GM21576 (cell line): ENCODE results near the gene SKA2.
"Not testable (repeated sequence)": the region's sequence is repeated elsewhere in the genome, so short reads cannot be mapped to it uniquely, and the experiment has no call there.

ENCODE experiments used
- ATAC-seq: cut with Tn5 transposase; IDR thresholded peaks from one replicate; pipeline ENCODE4 v1.9.1; 2021; ENCODE audit warnings: mild to moderate bottlenecking, moderate library complexity; ENCODE audit not compliant: unreplicated experiment

The SKA2 gene

DNA sequence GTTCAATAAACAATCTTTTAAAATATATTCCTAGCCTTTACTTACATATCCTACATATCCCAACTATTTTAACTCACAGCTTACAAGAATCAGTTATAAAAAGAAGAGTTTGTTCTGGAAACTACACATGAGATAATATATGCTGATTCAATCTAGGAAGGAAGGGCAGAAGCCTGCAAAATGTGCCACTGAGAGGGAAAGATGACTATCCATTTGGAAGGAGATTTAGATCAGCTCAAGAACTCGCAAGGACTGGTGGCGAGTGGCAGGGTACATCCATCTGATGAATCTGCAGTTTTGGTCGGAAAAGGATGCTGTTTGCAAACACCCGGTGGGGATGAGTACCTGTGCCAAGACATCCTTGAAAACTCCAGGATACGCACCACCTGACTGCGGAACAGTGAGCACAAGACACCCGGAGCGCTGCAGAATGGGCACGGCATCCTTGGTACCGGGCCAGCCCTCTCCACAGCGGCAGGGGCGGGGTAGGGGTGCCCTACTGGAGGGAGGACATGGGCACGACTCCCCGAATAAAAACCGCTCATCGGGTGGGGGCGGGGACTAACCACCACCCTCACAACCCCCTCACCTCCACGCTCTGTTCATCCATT, 49.0 kb downstream of the SKA2 start:
- peak; percentile 25 for ATAC-seq

DNA sequence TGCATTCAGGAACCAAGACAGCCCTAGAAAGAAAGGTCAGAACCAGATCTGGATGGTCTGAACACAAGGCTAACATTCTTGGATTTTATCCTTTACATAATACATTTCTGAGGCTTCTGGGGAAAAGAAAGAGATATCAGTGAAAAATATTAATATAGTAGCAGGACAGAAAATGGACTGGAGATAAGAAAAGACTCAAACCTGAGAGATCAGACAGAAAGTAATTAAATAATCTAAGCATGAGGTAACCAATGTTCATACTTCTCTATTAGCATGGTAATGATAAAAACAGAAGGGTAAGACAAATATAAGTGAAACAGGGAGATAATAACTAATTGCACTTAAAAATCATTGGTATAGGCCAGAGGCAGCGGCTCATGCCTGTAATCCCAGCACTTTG, 53.8 kb downstream of the SKA2 start:
- no peak for ATAC-seq

DNA sequence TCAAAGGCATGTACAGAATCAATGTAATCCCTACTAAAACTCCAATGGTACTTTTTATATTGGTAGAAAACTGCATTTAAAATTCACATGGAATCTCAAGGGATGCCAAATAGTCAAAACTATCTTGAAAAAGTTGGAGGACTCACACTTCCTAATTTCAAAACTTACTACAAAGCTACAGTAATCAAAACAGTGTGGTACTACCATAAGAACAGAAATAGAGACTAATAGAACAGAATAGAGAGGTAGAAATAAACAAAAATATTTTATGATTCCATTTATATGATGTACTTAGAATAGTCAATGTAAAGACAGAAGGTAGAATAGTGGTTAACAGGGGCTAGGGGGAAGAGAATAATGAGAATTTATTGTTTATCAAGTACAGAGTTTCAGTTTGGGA, 57.1 kb downstream of the SKA2 start:
- no peak for ATAC-seq

DNA sequence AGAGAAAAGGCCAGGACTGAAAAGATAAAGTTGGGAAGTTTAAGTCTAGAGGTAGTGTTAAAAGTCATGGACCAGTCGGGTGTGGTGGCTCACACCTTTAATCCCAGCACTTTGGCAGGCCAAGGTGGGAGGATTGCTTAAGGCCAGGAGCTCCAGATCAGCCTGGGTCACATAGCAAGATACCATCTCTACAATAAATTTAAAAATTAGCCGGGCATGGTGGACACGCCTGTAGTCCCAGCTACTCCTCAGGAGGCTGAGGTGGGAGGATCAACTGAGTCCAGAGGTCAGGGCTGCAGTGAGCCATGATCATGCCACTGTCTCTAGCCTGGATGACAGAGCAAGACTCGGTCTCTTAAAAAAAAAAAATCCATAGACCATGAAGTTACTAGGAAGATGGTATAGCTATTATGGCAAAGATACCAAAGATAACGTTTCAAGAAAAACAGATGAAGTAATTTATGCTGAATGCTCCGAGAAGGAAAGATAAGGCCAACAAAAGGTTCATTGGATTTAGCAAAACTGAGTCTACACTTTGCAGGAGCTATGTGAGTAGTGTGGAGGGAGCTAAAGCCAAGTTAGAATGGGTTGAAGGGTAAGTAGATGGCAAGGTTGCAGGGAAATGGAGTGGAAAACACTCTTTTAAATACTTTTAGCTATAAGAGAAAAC, 60.0 kb downstream of the SKA2 start:
- no peak for ATAC-seq

DNA sequence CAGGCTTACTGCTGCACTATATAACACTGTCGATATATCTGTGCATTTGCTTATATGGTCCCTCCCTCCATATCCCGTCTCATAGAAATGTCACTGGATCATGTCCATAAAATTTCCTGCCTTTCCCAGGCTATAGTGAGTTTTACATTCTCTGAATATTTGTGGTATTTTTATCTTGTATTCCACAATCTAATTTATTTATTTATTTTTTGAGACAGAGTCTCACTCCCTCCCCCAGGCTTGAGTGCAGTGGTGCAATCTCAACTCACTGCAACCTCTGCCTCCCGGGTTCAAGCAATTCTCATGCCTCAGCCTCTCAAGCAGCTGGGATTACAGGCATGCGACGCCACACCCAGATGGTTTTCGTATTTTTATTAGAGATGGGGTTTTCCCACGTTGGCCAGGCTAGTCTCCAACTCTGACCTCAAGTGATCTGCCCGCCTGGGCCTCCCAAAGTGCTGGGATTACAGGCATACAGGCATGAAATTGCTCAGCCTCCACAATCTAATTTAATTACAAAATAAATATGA, 61.2 kb downstream of the SKA2 start:
- ATAC-seq = no peak

DNA sequence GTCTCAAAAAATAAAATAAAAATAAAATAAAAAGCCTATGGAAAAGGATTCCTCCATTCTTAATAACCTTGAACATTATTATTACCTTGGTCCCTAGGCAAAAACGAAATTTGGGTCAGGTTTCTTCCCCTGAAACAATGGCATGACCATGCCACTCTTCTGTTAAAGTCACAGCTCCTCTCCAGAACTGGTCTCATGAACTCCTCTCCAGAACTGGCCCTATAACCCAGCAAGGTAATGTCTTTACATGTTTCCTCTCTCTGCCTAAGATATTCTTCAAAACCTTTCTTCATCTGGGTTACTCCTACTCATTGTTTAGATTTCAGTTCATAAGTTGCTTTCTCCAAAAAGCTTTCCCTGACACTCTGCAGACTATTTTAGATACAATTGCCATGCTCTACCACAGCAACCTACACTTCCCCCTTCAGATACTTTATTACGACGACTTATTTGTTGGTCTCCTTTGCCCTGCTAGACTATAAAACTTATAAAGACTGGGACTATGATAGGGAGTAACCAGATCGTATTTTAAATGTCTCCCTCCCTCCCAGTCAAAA, 61.8 kb downstream of the SKA2 start:
- no peak for ATAC-seq

DNA sequence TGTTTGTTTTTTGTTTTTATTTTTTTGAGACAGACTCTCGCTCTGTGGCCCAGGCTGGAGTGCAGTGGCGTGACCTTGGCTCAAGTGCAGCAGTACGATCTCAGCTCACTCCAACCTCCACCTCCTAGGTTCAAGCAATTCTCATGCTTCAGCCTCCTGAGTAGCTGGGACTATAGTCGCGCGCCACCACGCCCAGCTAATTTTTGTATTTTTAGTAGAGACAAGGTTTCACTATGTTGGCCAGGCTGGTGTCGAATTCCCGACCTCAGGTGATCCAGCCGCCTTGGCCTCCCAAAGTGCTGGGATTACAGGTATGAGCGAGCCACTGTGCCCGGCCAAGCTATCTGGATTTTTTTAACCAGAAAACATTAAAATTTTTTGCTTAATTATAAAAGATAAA, 64.4 kb downstream of the SKA2 start:
- not testable (repeated sequence) for ATAC-seq

DNA sequence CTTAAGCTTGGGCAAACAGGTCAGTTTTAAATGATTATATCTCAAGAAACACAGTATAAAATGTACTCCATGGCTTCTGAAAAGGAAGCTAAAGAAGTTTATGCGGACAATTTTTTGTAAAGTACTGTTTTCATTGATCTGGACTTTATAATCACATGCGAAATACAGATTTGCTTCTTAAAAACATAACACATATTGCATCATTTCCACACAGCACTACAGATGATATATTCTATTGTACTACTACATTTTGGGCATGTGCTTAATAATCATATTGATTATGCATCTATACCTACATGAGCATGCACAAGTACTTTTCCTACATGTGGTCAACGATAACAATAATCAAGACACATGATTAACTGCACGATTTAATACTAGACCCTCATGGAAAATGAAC, 70.8 kb downstream of the SKA2 start:
- ATAC-seq = no peak

DNA sequence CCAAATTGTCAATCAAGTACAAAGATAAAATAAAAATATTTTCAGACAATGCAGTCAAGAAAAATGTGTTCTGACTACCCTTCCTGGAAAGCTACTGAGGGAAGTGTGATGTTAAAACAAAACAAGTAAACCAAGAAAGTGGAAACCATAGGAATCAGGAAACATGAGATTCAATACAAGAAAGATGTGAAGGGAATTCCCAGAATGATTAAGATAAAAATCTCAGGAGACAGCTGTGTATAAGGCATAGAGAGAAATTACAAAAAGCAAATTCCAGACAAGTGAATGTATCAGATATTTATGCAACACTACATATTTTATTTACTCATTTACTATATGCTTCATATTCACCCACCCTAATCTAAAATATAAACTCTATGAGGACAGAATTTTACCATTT, 80.5 kb downstream of the SKA2 start:
- ATAC-seq = no peak

DNA sequence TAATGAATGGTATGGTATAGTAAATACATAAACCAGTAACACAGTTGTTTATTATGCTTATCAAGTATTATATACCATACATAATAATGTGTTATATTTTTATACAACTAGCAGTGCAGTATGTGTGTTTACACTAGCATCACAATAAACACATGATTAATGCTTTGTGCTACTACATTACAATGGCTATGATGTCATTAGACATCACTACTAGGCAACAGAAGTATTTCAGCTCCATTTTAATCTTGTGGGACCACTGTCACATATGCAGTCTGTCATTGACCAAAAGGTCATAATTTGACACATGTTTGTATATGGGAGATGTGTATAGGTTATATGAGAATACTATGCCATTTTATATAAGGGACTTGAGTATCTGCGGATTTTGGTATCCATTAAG, 81.0 kb downstream of the SKA2 start:
- ATAC-seq = no peak

DNA sequence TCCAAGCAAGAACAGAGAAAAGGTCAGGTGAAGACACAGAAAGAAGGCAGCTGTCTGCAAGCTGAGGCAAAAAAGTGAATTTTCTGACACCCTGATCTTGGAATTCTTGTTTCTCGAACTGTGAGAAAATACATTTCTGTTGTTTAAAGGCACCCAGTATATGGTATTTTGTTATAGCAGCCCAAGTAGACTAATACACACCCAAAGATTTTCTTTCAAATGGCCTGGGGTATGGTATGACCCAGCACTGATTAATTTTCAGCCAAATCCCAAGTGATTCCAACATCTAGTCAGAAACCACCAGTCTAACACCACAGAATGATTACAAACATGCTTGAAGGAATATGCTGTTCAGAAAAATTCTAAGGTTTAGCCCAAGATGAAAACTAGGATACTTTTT, 85.1 kb downstream of the SKA2 start:
- no peak for ATAC-seq

DNA sequence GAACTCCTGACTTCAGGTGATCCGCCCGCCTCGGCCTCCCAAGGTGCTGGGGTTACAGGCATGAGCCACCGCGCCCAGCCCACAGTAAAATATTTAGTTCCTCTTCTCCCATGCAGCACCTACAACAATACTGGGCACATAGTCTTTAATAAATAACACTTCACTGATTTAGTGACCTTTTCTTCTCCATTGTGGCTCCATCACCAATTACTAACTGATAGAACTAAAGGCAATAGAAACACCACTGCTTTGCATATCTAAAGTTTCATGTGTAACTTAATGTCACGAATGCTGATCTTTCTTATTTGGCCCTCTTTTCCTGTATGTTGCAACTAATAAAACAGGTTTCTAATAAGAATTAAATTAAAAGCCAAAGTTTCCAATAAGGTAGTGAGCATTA, 87.2 kb downstream of the SKA2 start:
- no peak for ATAC-seq

DNA sequence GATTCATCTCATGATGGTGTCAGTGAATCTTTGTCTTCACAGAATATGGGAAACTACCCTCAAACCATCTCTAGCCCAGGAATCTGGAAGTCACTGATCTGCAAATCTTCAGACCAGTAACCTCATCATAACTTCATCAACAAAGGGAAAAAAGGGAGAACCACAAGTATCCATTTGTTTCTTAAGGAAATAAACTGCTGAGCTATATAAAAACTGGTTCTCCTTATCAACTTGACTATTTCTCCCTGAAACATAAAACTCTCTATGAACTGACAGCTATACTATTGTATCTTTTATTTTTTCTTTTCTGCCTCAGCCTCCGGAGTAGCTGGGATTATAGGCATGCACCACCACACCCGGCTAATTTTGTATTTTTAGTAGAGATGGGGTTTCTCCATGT, 87.6 kb downstream of the SKA2 start:
- no peak for ATAC-seq

DNA sequence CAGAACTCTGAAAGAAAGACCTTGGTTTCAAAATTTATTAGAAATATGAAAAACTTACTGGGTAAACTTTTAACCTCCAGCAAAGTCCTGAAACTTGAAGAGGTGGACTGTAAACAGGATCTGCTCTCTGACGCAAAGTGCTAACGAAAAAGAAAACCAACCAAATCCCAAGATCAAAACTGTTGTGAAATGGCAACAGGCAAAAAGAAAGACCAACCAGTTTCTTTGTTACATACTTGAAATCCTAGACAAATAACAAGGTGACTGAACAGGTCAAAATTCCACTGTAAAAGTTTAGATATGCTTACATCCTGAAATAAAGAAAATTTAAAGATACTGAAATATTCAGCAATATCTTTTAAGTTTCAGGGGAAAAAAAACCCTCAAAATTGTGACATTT, 92.5 kb downstream of the SKA2 start:
- ATAC-seq = no peak
